ENCODE measurements around the gene TBX10.

TBX10 gene

DNA sequence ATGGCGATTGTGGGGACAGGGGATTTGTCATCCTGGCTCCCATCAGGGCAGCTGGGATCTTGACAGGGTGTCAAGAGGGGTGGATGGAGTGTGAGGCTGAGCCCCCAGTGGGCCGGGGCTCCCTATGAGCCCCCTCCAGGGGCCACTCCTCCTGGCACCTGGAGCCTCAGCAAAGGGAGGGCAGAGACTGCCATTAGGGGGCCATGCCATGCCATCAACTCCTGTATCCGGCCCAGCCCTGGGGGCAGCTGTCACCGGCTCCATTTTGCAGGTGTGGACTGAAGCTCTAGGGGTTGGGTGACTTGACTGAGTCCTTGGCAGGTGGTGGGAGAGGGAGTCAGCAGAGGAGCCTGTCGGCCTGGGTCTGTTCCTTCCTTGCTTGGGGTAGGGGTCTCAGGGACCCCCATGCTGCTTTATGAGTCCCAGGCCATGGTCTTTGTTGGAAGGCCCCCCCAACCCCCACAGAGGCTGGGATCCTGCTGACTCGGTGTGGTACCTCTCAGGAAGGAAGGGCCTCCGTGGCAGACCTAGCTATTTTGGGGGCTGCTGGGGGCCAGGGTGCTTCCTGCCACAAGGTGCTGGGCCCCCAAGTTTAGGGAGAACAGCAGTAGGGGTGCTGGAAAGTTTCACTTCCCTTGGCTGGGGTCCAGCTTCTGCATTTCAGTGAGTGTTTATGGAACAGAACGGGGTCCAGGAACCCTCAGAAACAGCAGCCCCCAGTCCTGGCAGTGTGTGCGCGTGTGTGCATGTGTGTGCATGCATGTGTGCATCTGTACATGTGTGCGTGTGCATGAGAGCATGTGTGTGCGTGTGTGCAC lies 9.4 kb upstream of the TBX10 start:
- Histone ChIP-seq H3K4me1 (ENCODE audit: low read depth, poor library complexity, severe bottlenecking) (peaks cover 35% of the 10 kb centered on the region), H3K27ac (no peak overlapping the region), H4K20me1 (ENCODE audit: insufficient read depth) (no peaks in the 10 kb centered on the region), H3K27me3 (ENCODE audit: insufficient read depth, low read depth) (no peaks in the 10 kb centered on the region), H3K9ac (no peak overlapping the region), H3K4me3 (IDR thresholded peaks at IDR 0.05; ENCODE audit: insufficient read depth, low read depth, low read length) (no peak overlapping the region), H3K79me2 (ENCODE audit: insufficient read depth, low read depth) (no peaks in the 10 kb centered on the region), H3K36me3 (ENCODE audit: insufficient read depth) (no peaks in the 10 kb centered on the region), H3K4me2 (no peak overlapping the region), H2AFZ (ENCODE audit: low read depth) (peak overlapping the region; percentile 49; the same call in 1 of the 2 replicates)
- no peak for TF ChIP-seq CTCF (conservative IDR thresholded peaks at IDR 0.05; ENCODE audit: low read depth, low read length)

DNA sequence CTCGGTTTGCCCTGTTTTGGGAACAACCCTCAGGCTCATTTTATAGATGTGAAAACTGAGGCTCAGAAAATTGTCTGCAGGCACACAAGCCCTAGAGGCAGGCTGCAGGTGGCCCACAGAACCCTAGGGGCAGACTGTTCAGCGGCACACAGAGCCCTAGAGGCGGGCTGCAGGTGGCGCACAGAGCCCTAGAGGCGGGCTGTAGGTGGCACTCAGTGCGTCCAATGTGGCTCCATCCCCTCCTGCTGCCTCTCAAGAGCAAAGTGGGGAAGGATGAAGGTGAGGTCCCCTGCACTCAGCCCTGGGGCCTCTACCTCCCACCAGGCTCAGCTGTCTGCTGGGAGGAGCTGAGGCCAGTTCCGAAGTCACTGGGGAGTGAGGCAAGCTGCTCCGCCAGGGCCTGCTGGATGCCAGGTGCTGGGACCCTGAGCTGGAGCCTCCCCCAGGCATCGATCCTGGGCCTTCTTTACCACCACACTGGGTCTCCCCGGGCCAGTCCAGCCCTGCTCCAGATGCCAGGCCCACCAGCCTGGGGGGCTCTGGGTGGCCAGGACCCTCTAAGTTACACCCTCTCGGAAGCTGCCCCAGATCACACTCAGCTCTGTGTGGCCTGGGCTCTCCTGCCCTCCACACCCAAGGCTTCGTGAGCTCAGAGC lies 8.7 kb upstream of the TBX10 start:
- peak overlapping the region; percentile 49; the same call in 1 of the 2 replicates for H2AFZ ChIP-seq (ENCODE audit: low read depth)
- H3K4me1 ChIP-seq (ENCODE audit: low read depth, poor library complexity, severe bottlenecking), result peaks cover 35% of the 10 kb centered on the region
- TF ChIP-seq CTCF (conservative IDR thresholded peaks at IDR 0.05; ENCODE audit: low read depth, low read length), result peak; percentile 59
- H3K4me3 ChIP-seq (IDR thresholded peaks at IDR 0.05; ENCODE audit: insufficient read depth, low read depth, low read length), result no peak overlapping the region
- H3K27me3 ChIP-seq (ENCODE audit: insufficient read depth, low read depth), result no peaks in the 10 kb centered on the region
- H3K9ac ChIP-seq, result no peak overlapping the region
- no peaks in the 10 kb centered on the region for H4K20me1 ChIP-seq (ENCODE audit: insufficient read depth)
- no peak overlapping the region; the same call in 1 of the 2 replicates for H3K4me2 ChIP-seq
- H3K36me3 ChIP-seq (ENCODE audit: insufficient read depth), result no peaks in the 10 kb centered on the region
- H3K79me2 ChIP-seq (ENCODE audit: insufficient read depth, low read depth), result no peaks in the 10 kb centered on the region
- H3K27ac ChIP-seq, result peak overlapping the region; percentile 15; the same call in 1 of the 2 replicates

- no peak for TF ChIP-seq CTCF (conservative IDR thresholded peaks at IDR 0.05; ENCODE audit: low read depth, low read length)
- no peak overlapping the region for H3K9ac ChIP-seq
- no peak overlapping the region for H3K27ac ChIP-seq
- no peaks in the 10 kb centered on the region for H3K79me2 ChIP-seq (ENCODE audit: insufficient read depth, low read depth)
- no peaks in the 10 kb centered on the region for H3K27me3 ChIP-seq (ENCODE audit: insufficient read depth, low read depth)
- no peak overlapping the region for H2AFZ ChIP-seq (ENCODE audit: low read depth)
- no peaks in the 10 kb centered on the region for H3K36me3 ChIP-seq (ENCODE audit: insufficient read depth)
- H3K4me1 ChIP-seq (ENCODE audit: low read depth, poor library complexity, severe bottlenecking), result peaks cover 35% of the 10 kb centered on the region
- no peaks in the 10 kb centered on the region for H4K20me1 ChIP-seq (ENCODE audit: insufficient read depth)
- no peak overlapping the region for H3K4me2 ChIP-seq
- no peak overlapping the region for H3K4me3 ChIP-seq (IDR thresholded peaks at IDR 0.05; ENCODE audit: insufficient read depth, low read depth, low read length)
Measured at GRCh38 chr11:67647471-67647870, 7.9 kb upstream of the TBX10 start.

DNA sequence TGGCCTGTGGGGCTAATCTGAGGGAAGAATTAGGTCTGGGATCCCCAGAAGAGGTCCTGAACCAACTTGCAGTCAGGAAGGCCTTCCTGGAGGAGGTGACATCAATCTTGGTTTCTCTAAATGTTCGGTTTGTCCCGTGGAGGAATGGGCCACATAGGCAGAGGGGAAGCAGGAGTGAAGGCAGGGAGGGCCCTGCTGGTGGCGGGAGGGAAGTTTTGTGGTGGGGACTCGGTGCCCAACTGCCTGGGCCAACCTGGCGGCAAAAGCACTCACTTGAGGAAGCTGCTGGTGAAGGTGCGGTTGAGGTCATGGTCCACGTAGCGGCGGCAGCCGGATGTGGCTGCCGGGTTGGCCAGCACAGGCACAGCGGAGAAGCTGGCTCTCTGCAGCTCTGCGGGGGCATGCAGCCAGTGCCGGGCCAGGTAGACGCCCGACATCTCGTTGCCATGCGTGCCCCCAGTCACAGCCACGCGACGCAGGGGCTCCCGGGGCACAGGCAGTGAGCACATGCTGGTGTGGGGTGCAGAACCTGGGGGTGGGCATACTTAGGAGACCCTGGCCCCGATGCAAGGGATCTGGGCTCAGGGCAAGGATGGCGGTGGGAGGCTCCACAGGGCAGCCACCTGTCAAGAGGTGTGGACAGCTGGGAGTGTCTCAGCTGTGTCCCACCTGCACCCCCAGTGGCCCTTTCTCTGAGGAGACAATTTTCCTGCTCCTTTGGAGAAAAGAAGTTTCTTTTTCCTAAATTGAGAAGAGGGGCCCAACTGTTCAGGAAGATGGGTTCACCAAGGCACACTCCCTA lies 7.2 kb upstream of the TBX10 start:
- no peaks in the 10 kb centered on the region for H3K79me2 ChIP-seq (ENCODE audit: insufficient read depth, low read depth)
- H3K9ac ChIP-seq, result no peak overlapping the region
- H3K4me1 ChIP-seq (ENCODE audit: low read depth, poor library complexity, severe bottlenecking), result peaks cover 35% of the 10 kb centered on the region
- H3K36me3 ChIP-seq (ENCODE audit: insufficient read depth), result no peaks in the 10 kb centered on the region
- H3K4me3 ChIP-seq (IDR thresholded peaks at IDR 0.05; ENCODE audit: insufficient read depth, low read depth, low read length), result no peak overlapping the region
- H2AFZ ChIP-seq (ENCODE audit: low read depth), result no peak overlapping the region
- no peaks in the 10 kb centered on the region for H3K27me3 ChIP-seq (ENCODE audit: insufficient read depth, low read depth)
- H3K4me2 ChIP-seq, result no peak overlapping the region
- H4K20me1 ChIP-seq (ENCODE audit: insufficient read depth), result no peaks in the 10 kb centered on the region
- H3K27ac ChIP-seq, result no peak overlapping the region
- TF ChIP-seq CTCF (conservative IDR thresholded peaks at IDR 0.05; ENCODE audit: low read depth, low read length), result no peak
